ENCODE measurements around the gene RAP1B.

Gene RAP1B

GRCh38 chr12:68610370-68611093, at the start of gene RAP1B:
RAP1B (plus strand) TSS chr12:68610899; CDS start chr12:68648725, 37,826 bp downstream.
- DNase-seq = peak; percentile 89

- DNase-seq = no peak
Measured at GRCh38 chr12:68561830-68562229, 48.9 kb upstream of the RAP1B start.

- DNase-seq = no peak
Measured at GRCh38 chr12:68564166-68564565, 46.5 kb upstream of the RAP1B start.

DNA sequence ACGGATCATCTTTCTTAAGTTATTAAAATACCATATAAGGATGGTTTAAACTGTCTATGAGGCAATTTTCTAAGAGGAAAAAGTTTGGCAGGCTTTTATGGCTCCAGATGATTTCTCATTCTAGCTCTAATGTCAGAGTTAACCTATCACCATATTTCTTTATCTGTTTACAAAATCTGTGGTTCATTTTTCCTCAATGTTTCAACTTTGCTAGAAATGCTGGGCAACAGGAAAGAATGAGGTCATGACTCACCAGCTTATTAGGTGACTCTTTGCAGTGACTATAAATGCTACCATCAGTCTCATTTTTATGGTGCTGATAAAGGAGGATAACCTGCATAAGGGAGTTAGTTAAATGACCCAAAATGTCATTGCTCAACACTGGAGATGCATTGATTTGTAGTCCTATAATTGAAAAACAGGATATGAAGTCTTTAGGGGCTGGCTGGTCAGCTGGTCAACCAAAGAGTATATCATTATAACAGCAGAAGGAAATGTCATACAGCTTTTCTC, 45.3 kb upstream of the RAP1B start:
- DNase-seq = no peak

DNA sequence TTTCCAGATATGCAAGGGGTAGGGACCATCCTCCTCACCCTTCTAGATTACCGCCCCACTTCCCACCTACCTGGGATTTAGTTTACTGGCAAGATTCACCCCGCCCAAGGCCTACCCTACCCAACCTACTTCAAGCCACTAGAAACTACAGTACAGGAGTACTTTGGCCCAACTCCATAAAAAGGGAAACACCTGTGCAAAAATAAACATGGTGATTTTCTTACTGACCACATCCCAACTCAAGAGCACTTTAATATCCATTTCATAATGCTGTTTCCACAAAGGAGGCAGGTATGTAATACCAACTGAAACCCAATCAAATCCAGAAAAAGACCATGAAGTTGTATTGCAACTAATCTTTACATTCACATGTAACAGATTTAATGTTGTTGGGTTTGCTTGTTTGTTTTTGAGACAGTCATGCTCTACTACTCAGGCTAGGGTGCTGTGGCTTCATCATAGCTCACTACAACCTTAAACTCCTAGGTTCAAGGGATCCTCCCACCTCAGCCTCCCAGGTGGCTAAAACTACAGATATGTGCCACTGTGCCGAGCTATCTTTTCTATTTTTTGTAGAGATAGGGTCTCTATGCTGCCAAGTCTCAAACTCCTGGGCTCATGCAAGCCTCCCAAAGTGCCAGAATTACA, 41.7 kb upstream of the RAP1B start:
- no peak for DNase-seq

- DNase-seq = no peak
Measured at GRCh38 chr12:68572661-68573060, 38.0 kb upstream of the RAP1B start.

GRCh38 chr12:68573406-68573805, 37.3 kb upstream of the RAP1B start:
- no peak for DNase-seq

DNA sequence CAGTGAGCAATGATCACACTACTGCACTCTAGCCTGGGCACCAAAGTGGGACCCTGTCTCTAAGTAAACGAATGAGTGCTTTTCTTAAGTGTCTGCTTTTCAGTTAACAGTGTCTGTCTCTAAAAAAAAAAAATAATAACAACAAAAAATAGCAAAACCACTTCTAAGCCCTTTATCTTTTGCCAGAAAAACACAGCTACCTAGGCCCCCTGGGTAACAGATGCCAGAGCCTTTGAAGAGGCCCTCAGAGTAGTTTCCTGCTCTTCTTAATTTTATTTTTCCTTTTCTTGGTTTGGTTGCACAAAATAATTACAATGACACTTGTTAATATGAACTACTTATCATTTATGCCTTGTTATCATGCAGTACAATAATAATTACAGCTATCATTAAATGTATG, 32.8 kb upstream of the RAP1B start:
- DNase-seq = no peak

DNA sequence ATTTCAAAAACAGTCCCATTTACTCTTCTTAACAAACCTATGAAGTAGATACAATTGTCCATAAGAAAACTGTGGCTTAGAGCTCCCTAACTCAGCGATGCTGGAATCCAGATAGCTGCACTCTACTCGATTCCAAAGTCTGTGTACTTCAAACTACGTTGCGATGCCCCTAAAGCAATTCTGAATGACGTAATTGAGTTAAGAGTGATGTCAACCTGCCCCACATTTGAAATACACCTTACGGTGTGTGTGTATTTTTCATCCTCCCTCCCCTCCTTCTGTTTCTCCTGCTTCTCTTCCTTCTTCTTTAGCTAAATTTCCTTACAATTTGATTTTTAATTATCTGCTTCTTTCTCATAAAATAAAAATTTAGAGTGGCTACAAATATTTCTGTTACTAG, 31.9 kb upstream of the RAP1B start:
- no peak for DNase-seq

DNA sequence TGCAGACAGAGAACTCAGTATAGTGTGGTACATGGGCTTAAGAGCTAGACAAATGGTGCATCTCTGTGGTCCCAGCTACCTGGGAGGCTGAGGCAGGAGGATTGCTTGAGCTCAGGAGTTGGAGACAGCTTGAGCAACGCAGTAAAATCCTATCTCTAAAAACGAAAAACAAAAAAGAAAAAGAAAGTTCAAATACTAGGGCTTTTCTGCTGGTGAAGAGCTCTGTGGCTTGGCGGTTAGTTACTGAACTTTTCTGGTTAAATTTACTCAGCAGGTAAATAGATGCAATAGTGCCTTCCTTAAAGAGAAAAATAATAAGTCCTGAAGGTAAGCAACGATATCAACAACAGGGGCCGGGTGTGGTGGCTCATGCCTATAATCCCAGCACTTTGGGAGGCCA, 31.4 kb upstream of the RAP1B start:
- DNase-seq = no peak

- DNase-seq = no peak
Measured at GRCh38 chr12:68580911-68581310, 29.8 kb upstream of the RAP1B start.

DNA sequence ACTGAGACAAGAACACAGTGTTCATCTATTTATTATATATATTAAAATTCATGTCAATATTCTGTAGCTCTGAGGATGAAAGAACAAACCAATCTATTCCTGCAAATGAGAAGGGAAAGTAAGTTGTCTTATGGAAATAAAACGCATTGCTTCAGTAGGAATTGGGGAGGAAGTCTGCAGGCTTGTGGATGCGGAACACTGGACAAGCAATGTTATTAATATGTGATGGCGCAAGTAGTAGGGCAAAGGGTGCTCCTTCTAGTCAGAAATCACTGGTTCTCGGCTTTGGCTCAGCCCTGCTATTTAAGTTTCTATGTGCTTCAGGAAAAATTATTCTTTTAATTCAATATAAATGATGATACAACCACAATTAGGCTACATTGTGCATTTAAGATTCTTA, 28.8 kb upstream of the RAP1B start:
- DNase-seq = no peak

GRCh38 chr12:68585966-68586365, 24.7 kb upstream of the RAP1B start:
- DNase-seq = no peak

GRCh38 chr12:68587448-68587873, 23.2 kb upstream of the RAP1B start:
- DNase-seq = no peak

DNA sequence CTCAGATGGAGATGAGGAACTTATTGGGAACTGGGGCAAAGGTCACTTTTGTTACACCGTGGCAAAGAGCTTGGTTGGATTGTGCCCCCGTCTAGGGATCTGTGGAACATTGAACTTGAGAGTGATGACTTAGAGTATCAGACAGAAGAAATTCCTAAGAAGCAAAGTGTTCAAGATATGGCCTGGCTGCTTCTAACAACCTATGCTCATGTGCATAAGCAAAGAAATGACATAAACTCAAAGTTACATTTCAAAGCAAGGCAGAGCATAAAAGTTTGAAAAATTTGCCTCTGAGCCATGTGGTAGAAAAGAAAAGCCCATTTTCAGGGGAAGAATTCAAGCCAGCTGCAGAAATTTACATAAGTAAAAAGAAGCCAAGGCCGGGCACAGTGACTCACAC, 21.5 kb upstream of the RAP1B start:
- DNase-seq = no peak

- DNase-seq = no peak
Measured at GRCh38 chr12:68591734-68592418, 18.8 kb upstream of the RAP1B start.

DNA sequence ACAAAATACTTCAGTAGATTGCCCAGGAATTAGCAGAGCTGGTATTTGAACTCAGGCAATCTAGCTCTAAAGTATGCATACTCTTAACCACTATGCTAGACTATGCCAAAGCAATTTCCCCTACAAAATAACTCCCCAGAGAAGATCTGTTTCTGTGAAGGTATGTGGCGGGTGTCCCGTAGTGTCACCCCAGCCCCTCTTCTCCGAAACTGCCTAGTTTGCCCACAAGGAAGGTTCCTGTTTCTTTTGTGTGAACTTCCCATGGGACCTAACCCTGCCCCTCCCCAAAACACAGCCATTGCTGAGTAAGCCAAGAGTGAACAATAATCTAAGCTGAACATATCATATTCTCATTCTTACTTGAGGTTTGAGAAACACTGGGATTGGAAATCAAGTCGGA, 15.5 kb upstream of the RAP1B start:
- no peak for DNase-seq

DNA sequence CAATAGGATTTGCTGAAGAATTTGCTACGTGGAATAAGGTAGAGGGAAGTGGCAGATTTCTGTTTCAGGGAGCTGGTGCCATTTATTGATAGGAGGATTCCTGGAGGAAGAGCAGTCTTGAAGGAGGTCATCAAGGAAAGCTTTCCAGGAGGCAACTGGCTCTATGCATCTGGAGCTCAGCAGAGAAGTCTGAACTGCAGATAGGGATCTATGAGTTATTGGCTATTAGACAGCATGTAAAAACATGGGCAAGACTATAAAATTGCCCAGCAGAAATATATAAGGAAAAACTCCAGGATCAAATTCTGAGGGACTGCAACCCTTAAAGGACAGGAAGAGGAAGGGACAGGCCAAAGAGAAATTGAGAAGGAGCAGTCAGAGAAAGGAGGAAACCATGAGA, 8.9 kb upstream of the RAP1B start:
- DNase-seq = no peak

- DNase-seq = no peak
Measured at GRCh38 chr12:68602720-68603119, 8.0 kb upstream of the RAP1B start.

- no peak for DNase-seq
Measured at GRCh38 chr12:68608191-68608590, 2.5 kb upstream of the RAP1B start.

GRCh38 chr12:68609998-68610369, 715 bp upstream of the RAP1B start:
- peak; percentile 25 for DNase-seq

DNA sequence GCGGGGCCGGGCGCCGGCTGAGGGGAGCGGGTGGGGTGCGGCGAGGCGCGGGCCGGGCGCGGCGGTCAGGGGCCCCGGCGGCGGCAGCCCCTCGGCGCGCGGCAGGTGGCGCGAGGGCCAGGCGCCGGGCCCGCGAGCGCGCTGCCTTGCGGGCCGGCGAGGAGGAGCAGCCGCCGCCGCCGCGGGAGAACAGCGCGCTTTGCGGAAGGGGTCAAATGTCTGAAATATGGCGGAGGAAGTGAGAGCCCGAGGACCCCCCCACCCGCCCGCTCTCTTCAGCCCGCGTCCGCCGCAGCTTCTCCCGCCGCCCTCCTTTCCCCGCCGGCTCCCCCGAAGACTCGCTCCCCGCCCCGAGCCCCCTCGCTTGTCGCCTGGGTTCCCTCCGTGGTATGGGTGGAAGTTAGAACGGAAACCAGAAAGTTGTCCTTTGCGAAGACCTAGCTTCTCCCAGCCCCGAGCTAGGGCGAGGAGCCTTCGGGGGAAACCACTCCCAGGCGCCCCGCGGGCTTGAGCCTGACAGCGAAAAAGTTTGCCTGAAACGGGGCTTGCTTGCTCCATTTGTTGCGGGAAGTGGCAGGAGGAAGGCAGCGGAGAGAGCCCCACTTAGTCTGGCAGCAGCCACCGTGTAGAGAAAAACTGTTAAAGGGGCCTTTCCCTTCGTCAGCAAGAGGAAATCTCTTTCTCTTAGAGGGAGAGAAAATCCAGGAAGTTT, 551 bp downstream of the RAP1B start:
- DNase-seq = peak; percentile 61

- DNase-seq = no peak
Measured at GRCh38 chr12:68611806-68612160, 1.1 kb downstream of the RAP1B start.
